GM19452 (cell line): Measurements from ENCODE around the gene BTNL2.

Experiments
- ATAC-seq: cut with Tn5 transposase; IDR thresholded peaks from one replicate; pipeline ENCODE4 v1.9.1; 2021; ENCODE audit not compliant: unreplicated experiment

Gene BTNL2

GRCh38 chr6:32415521-32416019, 8.6 kb upstream of the BTNL2 start:
- ATAC-seq: no peak

- ATAC-seq: no peak
Measured at GRCh38 chr6:32413427-32414047, 6.6 kb upstream of the BTNL2 start.

- no peak for ATAC-seq
Measured at GRCh38 chr6:32411566-32412327, 4.8 kb upstream of the BTNL2 start.

GRCh38 chr6:32410906-32411305, 3.9 kb upstream of the BTNL2 start:
- ATAC-seq: no peak

GRCh38 chr6:32406197-32406596, 784 bp downstream of the BTNL2 start:
- no peak for ATAC-seq

GRCh38 chr6:32405656-32406055, 1.3 kb downstream of the BTNL2 start:
- ATAC-seq: no peak

- no peak for ATAC-seq
Measured at GRCh38 chr6:32402812-32403211, 4.2 kb downstream of the BTNL2 start.

- no peak for ATAC-seq
Measured at GRCh38 chr6:32401284-32401963, 5.6 kb downstream of the BTNL2 start.

GRCh38 chr6:32397252-32397920, 9.6 kb downstream of the BTNL2 start:
- ATAC-seq: peak; percentile 84

GRCh38 chr6:32396028-32396427, 11.0 kb downstream of the BTNL2 start:
- ATAC-seq: no peak

GRCh38 chr6:32393665-32394420, 13.1 kb downstream of the BTNL2 start:
- ATAC-seq: no peak

GRCh38 chr6:32391505-32391904, 15.5 kb downstream of the BTNL2 start:
- no peak for ATAC-seq

GRCh38 chr6:32387589-32388340, 19.2 kb downstream of the BTNL2 start:
- ATAC-seq: no peak

- no peak for ATAC-seq
Measured at GRCh38 chr6:32386040-32386439, 20.9 kb downstream of the BTNL2 start.

GRCh38 chr6:32382757-32383420, 24.1 kb downstream of the BTNL2 start:
- ATAC-seq: no peak

GRCh38 chr6:32379545-32379944, 27.4 kb downstream of the BTNL2 start:
- ATAC-seq: no peak

GRCh38 chr6:32375739-32376529, 31.0 kb downstream of the BTNL2 start:
- ATAC-seq: no peak

GRCh38 chr6:32371803-32372202, 35.2 kb downstream of the BTNL2 start, which contains the start of gene TSBP1:
Gene TSBP1 (minus strand): TSS chr6:32371903. CDS start chr6:32371706, 197 bp downstream.
- ATAC-seq: no peak
